GM12875 (cell line): Measurements from ENCODE around the gene GSTO2.

ENCODE experiments used
- H3K4me3 ChIP-seq: one replicate; pipeline ENCODE4 v1.5.1; 2011; ENCODE audit warnings: low read depth, low read length, control low read depth
- TF ChIP-seq, protein P1 (sequence below): IDR thresholded peaks from 2 replicates; pipeline ENCODE4 v1.5.1; 2011; ENCODE audit warnings: low read depth, mild to moderate bottlenecking, control low read depth, inconsistent platforms, low read length, moderate library complexity, borderline replicate concordance; ENCODE audit not compliant: insufficient read depth

The GSTO2 gene

DNA sequence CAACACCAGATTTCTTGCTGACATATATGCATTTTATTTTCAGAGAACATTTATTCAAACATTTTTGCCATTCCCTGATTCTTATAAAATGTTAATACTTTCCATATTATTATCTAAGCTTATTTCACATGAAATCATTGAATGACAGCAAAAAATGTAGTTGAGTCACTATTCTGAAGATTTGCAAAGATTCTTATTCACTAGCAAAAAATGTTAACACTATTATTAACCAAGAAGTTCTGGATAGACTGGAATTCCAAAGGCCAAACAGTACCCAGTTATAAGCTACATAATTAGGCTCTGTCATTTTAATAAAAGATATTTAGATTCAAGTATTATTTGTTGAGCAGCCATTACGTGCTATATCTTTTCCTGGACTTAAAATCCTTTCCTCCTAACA, 4.3 kb downstream of the GSTO2 start:
- TF ChIP-seq, protein P1, sequence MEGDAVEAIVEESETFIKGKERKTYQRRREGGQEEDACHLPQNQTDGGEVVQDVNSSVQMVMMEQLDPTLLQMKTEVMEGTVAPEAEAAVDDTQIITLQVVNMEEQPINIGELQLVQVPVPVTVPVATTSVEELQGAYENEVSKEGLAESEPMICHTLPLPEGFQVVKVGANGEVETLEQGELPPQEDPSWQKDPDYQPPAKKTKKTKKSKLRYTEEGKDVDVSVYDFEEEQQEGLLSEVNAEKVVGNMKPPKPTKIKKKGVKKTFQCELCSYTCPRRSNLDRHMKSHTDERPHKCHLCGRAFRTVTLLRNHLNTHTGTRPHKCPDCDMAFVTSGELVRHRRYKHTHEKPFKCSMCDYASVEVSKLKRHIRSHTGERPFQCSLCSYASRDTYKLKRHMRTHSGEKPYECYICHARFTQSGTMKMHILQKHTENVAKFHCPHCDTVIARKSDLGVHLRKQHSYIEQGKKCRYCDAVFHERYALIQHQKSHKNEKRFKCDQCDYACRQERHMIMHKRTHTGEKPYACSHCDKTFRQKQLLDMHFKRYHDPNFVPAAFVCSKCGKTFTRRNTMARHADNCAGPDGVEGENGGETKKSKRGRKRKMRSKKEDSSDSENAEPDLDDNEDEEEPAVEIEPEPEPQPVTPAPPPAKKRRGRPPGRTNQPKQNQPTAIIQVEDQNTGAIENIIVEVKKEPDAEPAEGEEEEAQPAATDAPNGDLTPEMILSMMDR: no peak
- H3K4me3 ChIP-seq: no peak overlapping the region

DNA sequence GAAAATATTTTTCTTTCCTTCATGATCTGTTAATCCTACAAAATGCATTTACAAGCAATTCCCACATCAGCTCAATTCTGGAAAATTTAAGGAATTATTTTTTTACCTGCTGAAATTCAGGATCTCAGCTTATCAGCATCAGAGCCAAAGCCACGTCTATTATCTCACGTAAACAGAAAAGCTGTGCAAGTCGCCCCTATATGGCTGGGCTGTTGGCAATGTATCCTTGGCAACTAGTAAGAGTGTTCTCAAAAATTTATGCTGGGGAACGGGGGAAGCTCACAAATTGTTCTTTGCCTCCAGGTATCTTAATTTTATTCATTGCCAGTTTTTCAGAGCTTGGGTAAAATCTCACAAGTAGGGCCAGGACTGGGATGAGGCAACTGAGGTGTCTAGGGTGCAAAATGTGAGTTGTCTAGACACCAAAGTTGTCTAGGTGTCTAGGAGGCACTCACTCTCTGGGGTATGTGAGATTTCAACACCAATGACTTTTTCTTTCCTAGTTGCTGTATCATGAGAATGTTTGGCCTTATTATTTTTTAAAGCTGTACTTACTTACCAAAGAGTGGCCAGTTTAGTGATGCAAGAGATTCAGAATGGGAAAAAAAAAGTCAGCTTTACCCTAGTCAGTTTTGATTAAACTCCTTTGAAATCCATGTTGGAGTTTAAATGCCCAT, 5.1 kb downstream of the GSTO2 start:
- TF ChIP-seq, protein P1: no peak
- no peak overlapping the region for H3K4me3 ChIP-seq

DNA sequence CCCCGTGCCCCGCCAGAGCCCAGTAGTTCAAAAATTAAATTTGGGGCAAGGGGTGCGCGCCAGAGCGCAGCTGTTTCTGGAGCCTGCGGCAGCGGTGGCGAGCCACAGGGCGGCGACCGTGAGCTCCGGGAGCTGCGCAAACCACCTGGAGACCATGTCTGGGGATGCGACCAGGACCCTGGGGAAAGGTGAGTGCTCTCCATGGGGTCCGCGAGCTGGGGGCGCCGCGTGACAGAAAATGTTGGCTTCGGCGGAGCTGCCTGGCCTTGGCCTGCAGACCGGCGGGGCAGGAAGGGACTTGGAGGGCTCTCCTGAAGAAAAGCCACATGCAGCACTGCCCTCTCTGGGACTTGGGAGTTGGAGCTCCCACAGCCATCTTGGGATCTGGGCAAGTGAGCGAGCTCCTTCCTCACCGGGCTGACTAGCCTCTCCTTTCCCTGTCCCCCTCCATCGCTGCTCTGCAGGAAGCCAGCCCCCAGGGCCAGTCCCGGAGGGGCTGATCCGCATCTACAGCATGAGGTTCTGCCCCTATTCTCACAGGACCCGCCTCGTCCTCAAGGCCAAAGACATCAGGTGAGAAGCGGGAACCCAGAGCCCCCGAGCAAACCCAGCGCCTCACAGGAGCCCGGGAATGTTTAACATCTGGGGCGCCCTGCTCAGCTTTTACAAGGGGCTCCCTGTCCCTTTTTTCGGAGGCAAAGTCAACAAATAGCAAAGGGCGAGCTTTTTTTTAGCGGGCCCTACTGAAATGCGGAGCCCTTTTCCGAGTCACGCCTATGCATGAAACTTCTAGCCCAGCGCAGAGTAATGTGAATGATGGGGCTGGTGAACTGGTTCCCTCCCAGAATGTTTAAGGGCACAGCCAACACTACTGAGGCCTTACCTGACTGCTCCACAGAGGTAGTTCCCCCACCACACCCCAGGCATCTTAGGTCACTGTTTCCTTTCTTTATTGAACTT, 6.1 kb downstream of the GSTO2 start:
- no peak overlapping the region for H3K4me3 ChIP-seq
- TF ChIP-seq, protein P1: peak; percentile 95

DNA sequence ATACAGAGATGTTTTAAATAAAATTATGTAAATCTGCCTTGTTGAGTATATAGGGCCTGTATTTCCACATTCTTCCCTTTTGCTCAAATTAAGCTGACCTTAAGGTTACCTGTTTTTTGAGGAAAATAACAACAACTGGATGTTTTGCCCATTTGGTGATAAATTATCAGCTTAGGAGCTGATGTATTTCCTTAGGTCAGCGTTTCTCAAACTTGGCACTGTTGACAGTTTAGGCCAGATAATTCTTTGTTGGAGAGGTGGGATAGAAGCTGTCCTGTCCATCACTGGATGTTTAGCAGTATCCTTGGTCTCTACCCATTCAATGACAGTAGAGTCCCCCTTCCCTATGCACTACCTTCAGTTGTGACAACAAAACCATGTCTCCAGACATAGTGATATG, 7.2 kb downstream of the GSTO2 start:
- TF ChIP-seq, protein P1: no peak
- no peak overlapping the region for H3K4me3 ChIP-seq

DNA sequence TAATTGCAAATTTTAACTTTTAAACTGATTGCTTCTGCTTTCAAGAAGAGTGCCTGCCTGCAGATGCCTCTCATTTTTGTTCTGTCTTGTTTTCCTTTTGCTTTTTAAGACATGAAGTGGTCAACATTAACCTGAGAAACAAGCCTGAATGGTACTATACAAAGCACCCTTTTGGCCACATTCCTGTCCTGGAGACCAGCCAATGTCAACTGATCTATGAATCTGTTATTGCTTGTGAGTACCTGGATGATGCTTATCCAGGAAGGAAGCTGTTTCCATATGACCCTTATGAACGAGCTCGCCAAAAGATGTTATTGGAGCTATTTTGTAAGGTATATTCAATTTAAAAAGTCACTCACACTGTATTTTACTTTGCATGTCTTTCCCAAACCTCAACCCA, 8.8 kb downstream of the GSTO2 start:
- H3K4me3 ChIP-seq: no peak overlapping the region
- TF ChIP-seq, protein P1: no peak

DNA sequence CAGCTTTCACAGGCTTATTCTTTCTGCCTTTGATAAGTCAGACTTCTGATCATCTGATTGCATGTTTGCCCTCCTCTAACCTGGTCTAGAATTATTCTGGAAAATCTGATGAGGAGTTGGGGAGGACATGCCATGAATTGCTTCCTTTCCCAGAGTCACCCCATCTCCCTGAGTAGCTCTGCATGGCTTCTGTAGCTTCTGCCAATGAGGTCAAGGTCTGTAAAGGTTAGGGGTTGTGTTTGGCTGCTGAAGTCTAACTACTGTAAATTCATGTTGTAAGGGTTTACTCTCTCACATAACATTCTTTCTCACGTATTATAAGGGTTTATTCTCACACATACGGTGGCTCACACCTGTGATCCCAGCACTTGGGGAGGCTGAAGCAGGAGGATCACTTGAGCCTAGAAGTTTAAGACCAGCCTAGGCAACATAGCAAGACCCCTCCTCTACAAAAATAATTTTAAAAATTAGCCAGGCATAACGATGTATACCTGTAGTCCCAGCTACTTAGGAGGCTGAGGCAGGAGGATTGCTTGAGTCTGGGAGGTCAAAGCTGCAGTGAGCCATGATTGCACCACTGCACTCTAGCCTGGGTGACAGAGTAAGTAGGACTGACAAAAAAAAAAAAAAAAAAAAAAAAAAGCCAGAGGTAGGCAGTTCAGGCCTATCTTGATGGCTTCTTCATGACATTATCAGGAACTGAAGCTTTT, 10.7 kb downstream of the GSTO2 start:
- H3K4me3 ChIP-seq: no peak overlapping the region
- TF ChIP-seq, protein P1: no peak

DNA sequence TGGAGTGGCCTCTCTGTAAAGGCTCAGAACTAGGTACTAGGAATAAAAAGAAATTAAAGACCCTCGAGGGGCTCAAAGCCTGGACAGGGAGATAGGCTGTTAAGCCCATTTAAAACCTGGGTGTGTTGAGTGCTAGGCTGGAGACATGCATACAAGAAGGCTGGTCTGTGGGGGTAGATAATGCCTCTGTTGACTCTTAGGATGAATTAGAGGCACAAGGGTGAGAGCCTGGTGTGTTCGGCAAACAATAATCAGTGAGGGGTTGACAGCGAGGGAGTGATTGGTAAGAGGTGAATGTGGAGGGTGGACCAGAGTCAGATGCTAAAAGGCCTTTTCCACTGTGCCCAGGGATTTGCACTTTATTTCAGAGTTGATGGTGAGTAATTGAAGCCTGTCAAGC, 12.7 kb downstream of the GSTO2 start:
- TF ChIP-seq, protein P1: no peak
- no peak overlapping the region for H3K4me3 ChIP-seq
